Endothelial cell of umbilical vein (primary cell): ENCODE measurements around the gene COX5B. TPM values are rescaled to one million over a fixed set of nuclear protein-coding genes. Genes with fewer than 3 reads are reported as not detected.

ENCODE experiments used
- BruUV-seq: library from RNA; stranded (reverse); fragments of 400-500 nt; replicated peaks from 2 replicates; lab custom pipeline; 2021; lab: Mats Ljungman, UMichigan
- CTCF ChIA-PET: fragments of 300-600, 350-600 bp; sonication (Branson Sonifier 250); formaldehyde crosslinking; loops from one replicate; lab custom pipeline; 2021; ENCODE audit warnings: antibody characterized with exemption, inconsistent platforms; lab: Charles Lee
- POLR2A ChIA-PET: fragments of 300-600, 350-600 bp; sonication (Branson Sonifier 250); formaldehyde crosslinking; loops from one replicate; lab custom pipeline; 2021; ENCODE audit warnings: antibody characterized with exemption, inconsistent platforms; lab: Charles Lee
- DNase-seq: peaks from one replicate; pipeline ENCODE4 v3.0.0-alpha.2; 2011; ENCODE audit warnings: low read depth, low spot score
- FAIRE-seq: peaks from 2 replicates; lab custom pipeline; 2011; peaks lifted over from hg19 to GRCh38; lab: Jason Lieb, UNC
- H2AFZ ChIP-seq: 2 replicates; pipeline ENCODE4 v1.6.0; 2012; ENCODE audit warnings: low read depth, low read length, control low read depth, inconsistent platforms
- H3K27ac ChIP-seq: 2 replicates; pipeline ENCODE4 v1.5.1; 2011; ENCODE audit warnings: low read depth, mild to moderate bottlenecking, control low read depth, low read length, moderate library complexity; ENCODE audit not compliant: insufficient read depth
- H3K27me3 ChIP-seq, 2 experiments: 2 replicates each; pipeline versions ENCODE4 v1.6.0 to v1.6.1; 2011; ENCODE audit warnings: low read length in 2 of 2, mixed read lengths in 1 of 2; ENCODE audit not compliant: control insufficient read depth in 2 of 2, insufficient read depth in 2 of 2
- H3K36me3 ChIP-seq, 2 experiments: 2 replicates in 1 of 2; 3 replicates in 1 of 2; pipeline ENCODE4 v1.5.1; 2011; ENCODE audit warnings: low read length in 2 of 2, mild to moderate bottlenecking in 1 of 2, moderate library complexity in 1 of 2; ENCODE audit not compliant: control insufficient read depth in 2 of 2, insufficient read depth in 2 of 2; ENCODE audit errors: extremely low read depth in 1 of 2
- H3K4me1 ChIP-seq: 3 replicates; pipeline ENCODE4 v1.5.1; 2011; ENCODE audit warnings: mild to moderate bottlenecking, low read length; ENCODE audit not compliant: control insufficient read depth, insufficient read depth; ENCODE audit errors: extremely low read depth
- H3K4me2 ChIP-seq: 2 replicates; pipeline ENCODE4 v1.6.1; 2011; ENCODE audit warnings: low read length, control low read depth, mixed read lengths; ENCODE audit not compliant: insufficient read depth
- H3K4me3 ChIP-seq, 3 experiments: fragments of 200-600 bp in 1 of 3; sonication (generic), shearing (Covaris generic) in 1 of 3; replicated peaks in 1 of 3; 2 replicates each; pipeline ENCODE4 v1.5.1; 2011 to 2016; ENCODE audit warnings: control low read depth in 3 of 3, low read length in 3 of 3, mild to moderate bottlenecking in 2 of 3, inconsistent platforms in 1 of 3, low read depth in 1 of 3, moderate library complexity in 1 of 3; ENCODE audit not compliant: insufficient read depth in 1 of 3
- H3K79me2 ChIP-seq: 2 replicates; pipeline ENCODE4 v1.6.0; 2012; ENCODE audit warnings: low read length, inconsistent platforms; ENCODE audit not compliant: control insufficient read depth, insufficient read depth
- H3K9ac ChIP-seq: replicated peaks from 2 replicates; pipeline ENCODE3; 2011; ENCODE audit warnings: low read length, control low read depth; ENCODE audit not compliant: insufficient read depth; ENCODE audit errors: extremely low read depth
- H3K9me1 ChIP-seq: replicated peaks from 3 replicates; pipeline ENCODE4 v1.6.0; 2011; ENCODE audit warnings: mild to moderate bottlenecking, low read length; ENCODE audit not compliant: control insufficient read depth, insufficient read depth; ENCODE audit errors: extremely low read depth
- H3K9me3 ChIP-seq: replicated peaks from 2 replicates; pipeline ENCODE4 v1.5.1; 2012; ENCODE audit warnings: low read length, inconsistent platforms; ENCODE audit not compliant: control insufficient read depth, insufficient read depth
- H4K20me1 ChIP-seq: replicated peaks from 2 replicates; pipeline ENCODE3; 2011; ENCODE audit warnings: mild to moderate bottlenecking, low read length; ENCODE audit not compliant: control insufficient read depth, insufficient read depth; ENCODE audit errors: extremely low read depth
- CTCF ChIP-seq, 2 donors: IDR thresholded peaks; 1 replicate in 1 of 2; 2 replicates in 1 of 2; pipeline ENCODE4 v1.5.1; 2011; ENCODE audit warnings: low read length in 2 of 2, mild to moderate bottlenecking in 2 of 2, moderate library complexity in 2 of 2, control low read depth in 1 of 2, inconsistent platforms in 1 of 2, low read depth in 1 of 2; ENCODE audit not compliant: insufficient read depth in 1 of 2; ENCODE audit errors: extremely low read depth in 1 of 2
- EZH2 ChIP-seq: IDR thresholded peaks from 2 replicates; pipeline ENCODE4 v1.6.1; 2012; ENCODE audit warnings: borderline replicate concordance, low read depth, mild to moderate bottlenecking, moderate library complexity, low read length, inconsistent platforms; ENCODE audit not compliant: severe bottlenecking
- FOS ChIP-seq: IDR thresholded peaks from 2 replicates; pipeline ENCODE4 v1.6.1; 2011; ENCODE audit warnings: mild to moderate bottlenecking, low read length, moderate library complexity, borderline replicate concordance; ENCODE audit not compliant: insufficient read depth
- GATA2 ChIP-seq: IDR thresholded peaks from 2 replicates; pipeline ENCODE4 v1.7.0; 2011; ENCODE audit warnings: low read depth, mild to moderate bottlenecking, moderate library complexity, mixed read lengths, low read length; ENCODE audit not compliant: insufficient read length, insufficient read depth
- JUN ChIP-seq: IDR thresholded peaks from 2 replicates; pipeline ENCODE4 v1.6.1; 2011; ENCODE audit warnings: borderline replicate concordance, low read depth; ENCODE audit not compliant: insufficient read length, insufficient read depth
- MAX ChIP-seq: IDR thresholded peaks from 2 replicates; pipeline ENCODE4 v1.6.1; 2011; ENCODE audit not compliant: insufficient read depth, insufficient read length
- MYC ChIP-seq: IDR thresholded peaks from one replicate; pipeline ENCODE4 v1.6.1; 2011; ENCODE audit warnings: mild to moderate bottlenecking, low read depth, low read length
- POLR2A ChIP-seq: IDR thresholded peaks from 2 replicates; pipeline ENCODE4 v1.6.1; 2012; ENCODE audit warnings: low read depth, mild to moderate bottlenecking, control low read depth, low read length
- POLR2AphosphoS5 ChIP-seq: IDR thresholded peaks from 2 replicates; pipeline ENCODE4 v1.6.1; 2012; ENCODE audit warnings: low read depth, mild to moderate bottlenecking, control low read depth, low read length, moderate library complexity; ENCODE audit not compliant: insufficient read depth
- dilution Hi-C: fragments of 300-500 bp; cut with MboI; formaldehyde crosslinking; loops from one replicate; pipeline ENCODE4 v1.15.0; 2019; ENCODE audit warnings: low sequenced_read_pairs; ENCODE audit not compliant: extremely low pct_ligation_motif_present
- intact Hi-C: fragments of 100-400 bp; cut with micrococcal nuclease; formaldehyde crosslinking; loops from one replicate; pipeline ENCODE4 v1.10.0; 2022
- polyA plus RNA-seq, 4 experiments: library from polyadenylated mRNA; depleted of rRNA in 3 of 4; stranded (reverse) in 3 of 4; unstranded in 1 of 4; fragments of >200 nt; gene quantifications; 2 replicates each; pipeline versions ENCODE4 v1.2.1 to v1.2.3, GENCODE V29; 2011 to 2012; ENCODE audit warnings: missing spikeins in 1 of 4
- total RNA-seq: library from RNA; stranded (reverse); gene quantifications from 2 replicates; pipeline ENCODE4 v1.2.3, GENCODE V29; 2021

The COX5B gene
- total and polyA plus RNA-seq, 2 donors (not counting 3 experiments of a cell fraction or from before 2014, with no cell fraction given), result 167 to 329 TPM

DNA sequence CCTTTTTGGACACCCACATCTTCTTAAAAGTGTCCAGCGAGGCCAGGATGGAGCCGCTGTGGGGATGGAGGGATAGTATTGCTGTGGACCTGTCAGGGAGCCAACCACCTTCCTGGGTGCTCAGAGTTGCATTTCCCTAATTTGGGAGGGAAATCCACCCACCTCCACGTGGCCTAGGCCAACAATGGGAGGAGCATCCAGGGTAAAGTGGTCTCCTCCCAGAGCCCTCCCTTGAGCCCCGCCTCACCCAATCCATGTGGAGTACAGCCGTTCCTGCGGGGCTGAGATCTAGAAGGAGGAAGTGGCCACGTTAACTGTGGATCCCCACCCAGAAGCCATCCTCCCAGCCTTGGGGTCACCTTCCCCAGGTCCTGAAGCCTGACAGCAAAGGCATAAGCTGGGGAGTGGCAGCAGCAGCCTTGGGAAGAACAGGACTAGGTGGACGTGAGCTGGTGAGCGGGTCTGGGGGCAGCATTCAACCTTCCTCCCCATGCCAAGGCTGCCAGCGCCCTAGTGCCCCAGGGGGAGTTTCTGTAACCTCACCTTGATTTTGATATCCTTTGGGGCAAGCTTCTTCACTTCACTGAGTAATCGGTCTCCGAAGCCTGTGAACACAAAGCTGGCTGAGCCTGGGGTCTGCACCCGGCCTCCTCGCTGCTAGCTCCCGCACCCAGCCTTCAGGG, 11.2 kb downstream of the COX5B start:
- Histone ChIP-seq H3K36me3 (peaks cover 0 to 20% of the 10 kb centered on the region in 2 experiments), H4K20me1 (no peaks in the 10 kb centered on the region), H3K4me1 (peaks cover 8% of the 10 kb centered on the region), H3K4me3 (no peak overlapping the region), H3K9ac (no peak overlapping the region), H3K4me2 (no peak overlapping the region), H3K9me1 (no peaks in the 10 kb centered on the region), H3K79me2 (peaks cover 8% of the 10 kb centered on the region), H3K27ac (no peak overlapping the region), H2AFZ (no peak overlapping the region), H3K27me3 (no peaks in the 10 kb centered on the region), H3K9me3 (no peaks in the 10 kb centered on the region)
- no peak for TF ChIP-seq FOS
- TF ChIP-seq MYC, result no peak
- TF ChIP-seq POLR2A, result no peak
- TF ChIP-seq EZH2, result no peak
- TF ChIP-seq CTCF (IDR thresholded peaks at IDR 0.05; ENCODE audit: extremely low read depth in 1 of 2, insufficient read depth in 1 of 2, low read depth in 1 of 2, low read length in 2 of 2), result no peak
- TF ChIP-seq GATA2, result no peak
- no peak for TF ChIP-seq POLR2AphosphoS5
- TF ChIP-seq JUN, result no peak
- TF ChIP-seq MAX, result no peak
- CTCF ChIA-PET, result no interaction called here
- FAIRE-seq, result no peak
- dilution Hi-C loops, result no loop called here
- POLR2A ChIA-PET, result no interaction called here
- intact Hi-C loops, result no loop called here
- no TSS peak for BruUV-seq
- DNase-seq, result no peak
